ENCODE data around the gene RALGDS.

The RALGDS gene

GRCh38 chr9:133149130-133150015 is 28.3 kb upstream of the RALGDS start:
- peak; percentile 81 for DNase-seq

- peak; percentile 70 for DNase-seq
Measured at GRCh38 chr9:133148199-133149129, 27.4 kb upstream of the RALGDS start.

GRCh38 chr9:133147412-133148198 is 26.6 kb upstream of the RALGDS start:
- peak; percentile 84 for DNase-seq

- DNase-seq: no peak
Measured at GRCh38 chr9:133146746-133147411, 25.8 kb upstream of the RALGDS start.

GRCh38 chr9:133144904-133145851 is 24.1 kb upstream of the RALGDS start:
- no peak for DNase-seq

GRCh38 chr9:133144142-133144903 is 23.3 kb upstream of the RALGDS start:
- peak; percentile 91 for DNase-seq

GRCh38 chr9:133143639-133144141 is 22.6 kb upstream of the RALGDS start:
- DNase-seq: no peak

GRCh38 chr9:133142684-133143622 is 21.9 kb upstream of the RALGDS start:
- peak; percentile 44 for DNase-seq

GRCh38 chr9:133141833-133142595 is 21.0 kb upstream of the RALGDS start:
- DNase-seq: peak; percentile 49

GRCh38 chr9:133140606-133141005 is 19.6 kb upstream of the RALGDS start:
- DNase-seq: no peak

- no peak for DNase-seq
Measured at GRCh38 chr9:133140174-133140505, 19.1 kb upstream of the RALGDS start.

- DNase-seq: no peak
Measured at GRCh38 chr9:133139246-133140173, 18.5 kb upstream of the RALGDS start.

- no peak for DNase-seq
Measured at GRCh38 chr9:133137451-133138231, 16.6 kb upstream of the RALGDS start.

- DNase-seq: peak; percentile 38
Measured at GRCh38 chr9:133135146-133135745, 14.2 kb upstream of the RALGDS start.

- no peak for DNase-seq
Measured at GRCh38 chr9:133134388-133135145, 13.5 kb upstream of the RALGDS start.
